Measurements from ENCODE around the gene CMTM5. TPM values are rescaled to one million over a fixed set of nuclear protein-coding genes. Genes with fewer than 3 reads are reported as not detected.
"Not testable (repeated sequence)": the region's sequence is repeated elsewhere in the genome, so short reads cannot be mapped to it uniquely, and the experiment has no call there.

CMTM5 gene
- total RNA-seq, 1 donor from 2014 or later = not detected

DNA sequence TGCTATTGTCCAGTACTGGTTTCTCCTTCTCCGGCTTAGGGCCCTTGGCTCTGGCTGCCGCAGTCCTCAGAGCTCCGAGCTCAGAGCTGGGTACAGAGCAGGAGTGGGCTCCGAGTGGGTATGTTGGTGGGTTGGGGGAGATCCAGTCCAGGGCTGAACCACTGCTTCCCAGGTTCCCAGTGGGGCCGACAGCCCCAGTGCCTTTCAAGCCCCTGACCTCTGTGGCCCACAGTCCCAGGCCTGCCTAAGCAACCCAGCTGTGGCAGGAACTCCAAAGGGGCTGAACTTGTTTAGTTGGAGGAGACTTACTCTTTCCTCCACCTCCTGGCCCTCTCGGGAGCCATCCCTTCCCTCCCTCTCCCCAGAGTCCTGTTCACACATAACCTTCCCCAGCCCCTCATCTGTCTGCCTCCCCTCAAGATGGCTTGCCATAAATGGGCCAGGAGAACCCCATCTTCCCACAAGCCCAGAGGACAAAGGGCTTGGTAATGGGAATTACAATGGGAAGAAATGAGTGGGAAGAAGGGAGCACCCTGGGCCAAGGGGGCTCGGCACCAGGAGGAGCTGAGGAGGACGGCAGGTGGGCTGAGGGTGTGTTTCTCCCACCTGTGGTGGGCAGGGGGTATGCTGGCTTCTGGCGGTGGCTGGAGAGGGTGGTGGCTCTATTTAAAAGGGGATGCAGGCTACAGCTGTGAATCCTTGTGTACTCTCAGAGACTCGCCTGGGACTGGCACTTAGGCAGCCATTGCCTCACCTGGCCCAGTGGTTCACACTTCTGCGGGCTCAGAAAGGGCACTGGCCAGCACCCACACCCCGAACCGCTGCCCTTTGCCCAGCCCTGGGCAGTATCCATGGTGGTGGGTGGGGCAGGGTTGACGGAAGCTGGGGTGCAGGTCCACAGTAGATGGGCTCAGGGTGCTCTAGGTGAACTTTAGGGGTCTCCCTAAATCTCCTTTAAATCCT, 35.0 kb downstream of the CMTM5 start:
- intact Hi-C loops (cut with micrococcal nuclease) = no loop called here

DNA sequence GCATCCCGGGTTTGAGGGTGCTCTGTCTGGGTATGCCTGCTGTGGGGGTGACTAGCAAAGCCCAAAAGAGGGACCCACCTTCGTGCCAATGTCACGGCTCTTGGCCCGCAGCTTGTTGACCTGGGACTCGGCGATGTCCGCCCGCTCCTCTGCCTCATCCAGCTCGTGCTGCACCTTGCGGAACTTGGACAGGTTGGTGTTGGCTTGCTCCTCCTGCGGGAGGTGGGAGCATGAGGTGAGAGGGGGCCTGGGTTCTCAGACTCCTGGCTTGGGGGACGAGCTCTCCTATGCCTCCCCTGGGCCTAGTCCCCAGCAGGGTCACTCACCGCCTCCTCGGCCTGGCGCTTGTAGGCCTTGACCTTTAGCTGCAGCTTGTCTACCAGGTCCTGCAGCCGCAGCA, 36.8 kb downstream of the CMTM5 start:
- intact Hi-C loops (cut with micrococcal nuclease) = no loop called here

GRCh38 chr14:23414254-23414653, 37.4 kb downstream of the CMTM5 start:
- intact Hi-C loops (cut with micrococcal nuclease) = no loop called here

DNA sequence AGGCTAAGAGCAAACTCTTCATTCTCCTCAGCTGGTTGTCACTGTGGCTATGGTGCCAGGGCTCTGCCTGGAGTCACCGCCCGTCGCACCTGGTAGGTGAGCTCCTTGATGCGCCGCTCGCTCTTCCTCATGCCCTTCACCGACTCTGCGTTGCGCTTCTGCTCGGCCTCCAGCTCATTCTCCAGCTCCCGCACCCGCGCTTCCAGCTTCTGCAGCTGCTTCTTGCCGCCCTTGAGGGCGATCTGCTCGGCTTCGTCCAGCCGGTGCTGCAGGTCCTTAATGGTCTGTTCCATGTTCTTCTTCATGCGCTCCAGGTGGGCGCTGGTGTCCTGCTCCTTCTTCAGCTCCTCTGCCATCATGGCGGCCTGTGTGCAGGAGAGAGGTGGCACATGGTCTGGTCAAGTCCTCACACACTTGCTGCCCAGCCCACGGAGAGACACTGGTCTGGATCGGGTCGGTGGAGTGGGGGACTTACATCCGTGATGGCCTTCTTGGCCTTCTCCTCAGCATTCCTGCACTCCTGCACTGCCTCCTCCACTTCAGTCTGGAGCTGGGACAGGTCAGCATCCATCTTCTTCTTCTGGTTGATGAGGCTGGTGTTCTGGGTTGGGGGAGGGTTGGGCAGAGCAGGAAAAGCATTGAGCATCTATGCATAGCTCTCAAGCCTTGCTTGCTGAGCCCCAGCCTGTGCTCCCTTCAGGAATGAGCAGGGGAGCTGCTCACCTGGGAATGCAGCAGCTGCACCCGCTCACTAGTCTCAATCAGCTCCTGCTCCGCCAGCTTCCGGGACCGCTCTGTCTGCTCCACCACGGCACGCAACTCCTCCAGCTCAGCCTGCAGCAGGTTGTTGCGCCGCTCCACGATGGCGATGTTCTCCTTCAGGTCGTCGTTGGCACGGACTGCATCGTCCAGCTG, 38.3 kb downstream of the CMTM5 start:
- intact Hi-C loops (cut with micrococcal nuclease) = no loop called here

- intact Hi-C loops (cut with micrococcal nuclease) = no loop called here
Observed at GRCh38 chr14:23415821-23416778, 39.3 kb downstream of the CMTM5 start.

DNA sequence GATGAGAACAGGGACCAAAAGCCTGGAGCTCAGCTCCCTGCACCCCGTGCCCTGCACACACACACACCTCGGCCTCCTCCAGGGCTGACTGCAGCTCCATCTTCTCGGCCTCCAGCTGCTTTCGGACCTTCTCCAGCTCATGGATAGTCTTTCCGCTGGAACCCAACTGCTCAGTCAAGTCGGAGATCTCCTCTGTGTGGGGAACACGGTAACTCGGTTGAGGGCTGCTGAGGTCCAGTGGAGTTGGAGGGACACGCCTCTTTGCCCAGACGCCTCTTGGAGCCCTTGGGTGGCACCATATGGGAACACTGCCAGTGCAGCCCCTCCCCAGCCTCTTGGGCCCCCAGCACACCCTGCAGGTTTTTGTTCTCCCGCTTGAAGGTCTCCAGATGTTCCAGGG, 40.0 kb downstream of the CMTM5 start:
- intact Hi-C loops (cut with micrococcal nuclease) = no loop called here

- intact Hi-C loops (cut with micrococcal nuclease) = not testable (repeated sequence)
Observed at GRCh38 chr14:23417269-23417668, 40.4 kb downstream of the CMTM5 start.

- intact Hi-C loops (cut with micrococcal nuclease) = no loop called here
Observed at GRCh38 chr14:23418021-23418420, 41.2 kb downstream of the CMTM5 start.

DNA sequence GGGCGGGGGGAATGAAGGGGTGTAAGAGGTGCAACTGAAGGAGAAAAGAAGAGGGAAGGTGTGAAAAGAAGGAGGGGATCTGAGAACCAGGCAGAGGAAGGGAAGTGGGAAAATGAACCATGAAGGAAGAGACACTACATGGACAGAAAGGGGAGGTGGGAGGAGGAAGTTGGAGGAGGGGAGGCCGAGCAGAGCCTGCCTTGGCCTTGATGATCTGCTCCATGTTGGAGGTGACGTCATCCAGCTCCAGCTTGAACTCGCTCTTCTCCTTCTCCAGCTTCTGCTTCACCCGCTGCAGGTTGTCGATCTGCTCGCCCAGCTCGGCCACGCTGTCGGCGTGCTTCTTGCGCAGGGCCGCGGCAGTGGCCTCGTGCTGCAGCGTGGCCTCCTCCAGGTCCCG, 42.8 kb downstream of the CMTM5 start:
- intact Hi-C loops (cut with micrococcal nuclease) = not testable (repeated sequence)

GRCh38 chr14:23421594-23421993, 44.7 kb downstream of the CMTM5 start:
- intact Hi-C loops (cut with micrococcal nuclease) = no loop called here

GRCh38 chr14:23423657-23424056, 46.8 kb downstream of the CMTM5 start:
- intact Hi-C loops (cut with micrococcal nuclease) = no loop called here

GRCh38 chr14:23425169-23425568, 48.3 kb downstream of the CMTM5 start:
- intact Hi-C loops (cut with micrococcal nuclease) = no loop called here

DNA sequence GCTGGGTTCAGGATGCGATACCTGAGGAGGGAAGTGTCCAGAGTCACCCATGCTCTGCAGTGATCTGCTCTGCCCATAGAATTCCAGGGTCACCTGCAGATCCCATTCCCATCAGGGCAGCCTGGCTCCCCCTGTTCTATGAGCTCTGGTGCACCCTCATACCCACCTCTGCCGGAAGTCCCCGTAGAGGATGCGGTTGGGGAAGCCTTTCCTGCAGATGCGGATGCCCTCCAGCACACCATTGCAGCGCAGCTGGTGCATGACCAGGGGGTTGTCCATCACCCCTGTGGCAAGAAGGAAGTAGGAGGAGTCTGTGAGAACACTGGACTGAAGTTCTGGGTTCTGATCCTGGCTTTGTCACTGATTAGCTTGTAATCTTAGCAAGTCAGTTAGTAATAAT, 49.0 kb downstream of the CMTM5 start:
- intact Hi-C loops (cut with micrococcal nuclease) = not testable (repeated sequence)

DNA sequence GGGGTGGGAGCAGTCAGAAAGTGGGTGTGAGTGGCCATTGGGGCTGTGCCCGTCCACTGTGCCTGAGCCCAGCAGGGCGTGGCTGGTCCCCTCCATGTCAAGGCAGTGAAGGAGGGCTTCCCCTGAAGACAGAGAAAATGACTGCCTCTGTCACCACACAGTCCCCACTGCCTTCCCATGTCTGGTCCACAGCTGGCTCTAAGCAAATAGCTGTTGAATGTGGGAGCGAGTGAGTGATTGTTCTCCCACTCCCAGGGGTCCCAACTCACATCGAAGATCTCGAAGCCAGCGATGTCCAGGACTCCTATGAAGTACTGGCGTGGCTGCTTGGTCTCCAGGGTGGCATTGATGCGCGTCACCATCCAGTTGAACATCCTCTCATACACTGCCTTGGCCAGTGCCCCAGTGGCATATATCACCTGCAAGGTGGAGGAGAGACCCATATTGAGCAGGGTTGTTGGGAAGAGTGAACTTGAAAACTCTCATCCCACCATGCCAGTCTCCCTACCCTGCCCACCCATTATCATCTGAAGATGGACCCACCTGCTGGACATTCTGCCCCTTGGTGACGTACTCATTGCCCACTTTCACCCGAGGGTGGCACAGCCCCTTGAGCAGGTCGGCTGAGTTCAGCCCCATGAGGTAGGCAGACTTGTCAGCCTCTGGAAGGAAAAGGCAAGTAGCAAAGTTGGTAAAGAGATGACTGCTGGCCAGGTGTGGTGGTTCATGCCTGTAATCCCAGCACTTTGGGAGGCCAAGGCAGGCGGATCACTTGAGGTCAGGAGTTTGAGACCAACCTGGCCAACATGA, 52.0 kb downstream of the CMTM5 start:
- intact Hi-C loops (cut with micrococcal nuclease) = no loop called here

Other genes starting within 250 kb of the CMTM5 start
- 0.25 TPM in 1 of 2 replicates, not detected in the other for gene SLC7A8, start 193.4 kb upstream of the CMTM5 start, total RNA-seq
- not detected in 2 replicates for gene RNF212B, start 139.1 kb upstream of the CMTM5 start, total RNA-seq
- gene HOMEZ, start 90.9 kb upstream of the CMTM5 start, total RNA-seq = 11.9 and 13.6 TPM in 2 replicates
- 23.5 and 26.6 TPM in 2 replicates for gene PPP1R3E, start 74.2 kb upstream of the CMTM5 start, total RNA-seq
- 5.0 and 5.4 TPM in 2 replicates for gene BCL2L2, start 70.2 kb upstream of the CMTM5 start, total RNA-seq
- gene PABPN1, start 55.6 kb upstream of the CMTM5 start, total RNA-seq = 193 TPM in 2 replicates
- gene SLC22A17, start 24.2 kb upstream of the CMTM5 start, total RNA-seq = 3.6 and 3.8 TPM in 2 replicates
- gene EFS, start 11.9 kb upstream of the CMTM5 start, total RNA-seq = not detected in 2 replicates
- gene IL25, start 4.2 kb upstream of the CMTM5 start, total RNA-seq = not detected in 2 replicates
- 0.56 and 1.2 TPM in 2 replicates for gene MYH6, start 31.2 kb downstream of the CMTM5 start, total RNA-seq
- gene MYH7, start 58.6 kb downstream of the CMTM5 start, total RNA-seq = 0.17 TPM in 2 replicates
- 51.7 and 57.8 TPM in 2 replicates for gene NGDN, start 92.7 kb downstream of the CMTM5 start, total RNA-seq
- gene ZFHX2, start 174.7 kb downstream of the CMTM5 start, total RNA-seq = 2.9 and 3.2 TPM in 2 replicates
- 16.8 and 17.7 TPM in 2 replicates for gene THTPA, start 179.2 kb downstream of the CMTM5 start, total RNA-seq
- gene AP1G2, start 190.7 kb downstream of the CMTM5 start, total RNA-seq = 254 and 259 TPM in 2 replicates
- 0.07 TPM in 1 of 2 replicates, not detected in the other for gene JPH4, start 201.7 kb downstream of the CMTM5 start, total RNA-seq

Data from T-helper 1 cell treated with Interleukin-12 subunit alpha and Interleukin-12 subunit beta and Interleukin-4 antibody, amounts not matched to agents 30 ng/mL and 1 ng/mL, for 36 hours (primary cell).